H9 (cell line): ENCODE results near the gene CRABP1. TPM values are rescaled to one million over a fixed set of nuclear protein-coding genes. Genes with fewer than 3 reads are reported as not detected.
A peak's percentile ranks its signal among the peaks of the same experiment; 100 is the strongest.

ENCODE experiments used
- DNase-seq: peaks from one replicate; pipeline ENCODE4 v3.0.0-alpha.2; 2017
- H2AFZ ChIP-seq: one replicate; pipeline ENCODE4 v1.6.1; 2013; ENCODE audit warnings: mild to moderate bottlenecking, low read length, control low read depth, moderate library complexity
- H2AK5ac ChIP-seq: 2 replicates; pipeline ENCODE4 v1.6.1; 2013; ENCODE audit warnings: low read length, control low read depth, mixed read lengths; ENCODE audit not compliant: insufficient read length
- H2BK120ac ChIP-seq: one replicate; pipeline ENCODE4 v1.6.1; 2013; ENCODE audit warnings: low read depth, mild to moderate bottlenecking, low read length, control low read depth, inconsistent platforms; ENCODE audit not compliant: poor library complexity, severe bottlenecking
- H2BK12ac ChIP-seq: 2 replicates; pipeline ENCODE4 v1.6.1; 2013; ENCODE audit warnings: low read length, control low read depth, mixed read lengths, low read depth; ENCODE audit not compliant: insufficient read length
- H2BK15ac ChIP-seq: 2 replicates; pipeline ENCODE4 v1.6.1; 2013; ENCODE audit warnings: low read depth, low read length, control low read depth
- H2BK20ac ChIP-seq: one replicate; pipeline ENCODE4 v1.6.1; 2013; ENCODE audit warnings: low read depth, mild to moderate bottlenecking, low read length, control low read depth, inconsistent platforms; ENCODE audit not compliant: poor library complexity, severe bottlenecking
- H2BK5ac ChIP-seq: 2 replicates; pipeline ENCODE4 v1.6.1; 2013; ENCODE audit warnings: low read length, control low read depth, mixed read lengths; ENCODE audit not compliant: insufficient read length
- H3K14ac ChIP-seq: 2 replicates; pipeline ENCODE4 v1.6.1; 2013; ENCODE audit warnings: low read length, control low read depth; ENCODE audit not compliant: insufficient read depth
- H3K18ac ChIP-seq: 2 replicates; pipeline ENCODE4 v1.6.1; 2013; ENCODE audit warnings: low read depth, mild to moderate bottlenecking, mixed read lengths, low read length, control low read depth; ENCODE audit not compliant: insufficient read length
- H3K23ac ChIP-seq: 2 replicates; pipeline ENCODE4 v1.6.1; 2013; ENCODE audit warnings: low read length, control low read depth, mixed read lengths, low read depth; ENCODE audit not compliant: insufficient read length
- H3K23me2 ChIP-seq: 2 replicates; pipeline ENCODE4 v1.6.1; 2013; ENCODE audit warnings: low read depth, mild to moderate bottlenecking, mixed read lengths, low read length, control low read depth; ENCODE audit not compliant: insufficient read length, poor library complexity, severe bottlenecking
- H3K27ac ChIP-seq: 2 replicates; pipeline ENCODE4 v1.5.1; 2013; ENCODE audit warnings: low read length, control low read depth, mixed read lengths, low read depth; ENCODE audit not compliant: insufficient read length
- H3K27me3 ChIP-seq: 2 replicates; pipeline ENCODE4 v1.6.1; 2013; ENCODE audit warnings: low read length, control low read depth, inconsistent platforms; ENCODE audit not compliant: insufficient read depth
- H3K4ac ChIP-seq: 2 replicates; pipeline ENCODE4 v1.6.1; 2013; ENCODE audit warnings: low read depth, mild to moderate bottlenecking, control low read depth, inconsistent platforms, low read length, moderate library complexity
- H3K4me1 ChIP-seq: 2 replicates; pipeline ENCODE4 v1.6.1; 2013; ENCODE audit warnings: low read length, control low read depth, inconsistent platforms; ENCODE audit not compliant: insufficient read depth
- H3K4me2 ChIP-seq: 2 replicates; pipeline ENCODE4 v1.6.1; 2013; ENCODE audit warnings: low read length, control low read depth, mixed read lengths; ENCODE audit not compliant: insufficient read length, insufficient read depth
- H3K56ac ChIP-seq: 2 replicates; pipeline ENCODE4 v1.6.1; 2013; ENCODE audit warnings: low read depth, mild to moderate bottlenecking, mixed read lengths, low read length, control low read depth; ENCODE audit not compliant: insufficient read length
- H3K79me1 ChIP-seq: 2 replicates; pipeline ENCODE4 v1.6.1; 2013; ENCODE audit warnings: low read depth, mild to moderate bottlenecking, moderate library complexity, low read length, control low read depth, inconsistent platforms; ENCODE audit not compliant: insufficient read depth, poor library complexity, severe bottlenecking
- H3K79me2 ChIP-seq: 2 replicates; pipeline ENCODE4 v1.6.1; 2013; ENCODE audit warnings: low read length, control low read depth, inconsistent platforms; ENCODE audit not compliant: insufficient read depth
- H3K9ac ChIP-seq: 2 replicates; pipeline ENCODE4 v1.6.1; 2013; ENCODE audit warnings: low read length, control low read depth, mixed read lengths; ENCODE audit not compliant: insufficient read length; ENCODE audit errors: extremely low read depth
- H3K9me3 ChIP-seq: one replicate; pipeline ENCODE4 v1.6.1; 2013; ENCODE audit warnings: low read depth, low read length, inconsistent platforms; ENCODE audit not compliant: control insufficient read depth
- H3T11ph ChIP-seq: one replicate; pipeline ENCODE4 v1.6.1; 2013; ENCODE audit warnings: mild to moderate bottlenecking, low read length, control low read depth, inconsistent platforms
- H4K20me1 ChIP-seq: one replicate; pipeline ENCODE4 v1.6.1; 2013; ENCODE audit not compliant: control insufficient read depth, insufficient read length, insufficient read depth
- H4K5ac ChIP-seq: 2 replicates; pipeline ENCODE4 v1.6.1; 2013; ENCODE audit warnings: low read depth, mild to moderate bottlenecking, mixed read lengths, low read length, control low read depth; ENCODE audit not compliant: insufficient read length
- H4K8ac ChIP-seq: replicated peaks from 2 replicates; pipeline ENCODE4 v1.6.1; 2013; ENCODE audit warnings: low read length, control low read depth, mixed read lengths, low read depth; ENCODE audit not compliant: insufficient read length
- H4K91ac ChIP-seq: 2 replicates; pipeline ENCODE4 v1.6.1; 2013; ENCODE audit warnings: low read depth, mild to moderate bottlenecking, moderate library complexity, mixed read lengths, low read length, control low read depth; ENCODE audit not compliant: insufficient read length
- H3K27ac Mint-ChIP-seq, 3 experiments: 2 replicates in 2 of 3; 3 replicates in 1 of 3; pipeline ENCODE4 v1.8.0; 2020 to 2021; ENCODE audit warnings: mixed read lengths in 3 of 3, mild to moderate bottlenecking in 1 of 3, moderate library complexity in 1 of 3
- H3K27me3 Mint-ChIP-seq: 2 replicates; pipeline ENCODE4 v1.8.0; 2021; ENCODE audit warnings: low read depth, mild to moderate bottlenecking, moderate library complexity, mixed read lengths
- H3K36me3 Mint-ChIP-seq, 3 experiments: 2 replicates in 2 of 3; 3 replicates in 1 of 3; pipeline ENCODE4 v1.8.0; 2020 to 2021; ENCODE audit warnings: low read depth in 3 of 3, mixed read lengths in 3 of 3; ENCODE audit not compliant: insufficient read depth in 1 of 3
- H3K4me1 Mint-ChIP-seq, 2 experiments: 2 replicates each; pipeline ENCODE4 v1.8.0; 2020; ENCODE audit warnings: mixed read lengths in 2 of 2
- H3K4me3 Mint-ChIP-seq, 2 experiments: 2 replicates in 1 of 2; 3 replicates in 1 of 2; pipeline ENCODE4 v1.8.0; 2020 to 2021; ENCODE audit warnings: mild to moderate bottlenecking in 2 of 2, mixed read lengths in 2 of 2, moderate library complexity in 1 of 2
- H3K9me3 Mint-ChIP-seq, 2 experiments: 2 replicates in 1 of 2; 3 replicates in 1 of 2; pipeline ENCODE4 v1.8.0; 2020; ENCODE audit warnings: mild to moderate bottlenecking in 2 of 2, mixed read lengths in 2 of 2, moderate library complexity in 1 of 2
- CTCF ChIP-seq: fragments of 200-600 bp; sonication (generic); conservative IDR thresholded peaks from 3 replicates; pipeline ENCODE4 v1.8.0; 2021; ENCODE audit warnings: antibody characterized with exemption, mild to moderate bottlenecking
- WGBS: extraction: QIAGEN DNeasy Blood & Tissue Kit; methylation state at CpG from one replicate; pipeline ENCODE4 v1.1.7; 2013; ENCODE audit warnings: missing lambda C conversion rate, low lambda C conversion rate, mixed read lengths; ENCODE audit not compliant: insufficient read length; ENCODE audit errors: extremely low coverage; 5-methylcytosine and 5-hydroxymethylcytosine counted together
- total RNA-seq: library from RNA; stranded (reverse); gene quantifications from 2 replicates; pipeline ENCODE4 v1.2.1, GENCODE V29; 2021

CRABP1 gene
- total RNA-seq, 1 experiment from 2014 or later, result 93.1 TPM

DNA sequence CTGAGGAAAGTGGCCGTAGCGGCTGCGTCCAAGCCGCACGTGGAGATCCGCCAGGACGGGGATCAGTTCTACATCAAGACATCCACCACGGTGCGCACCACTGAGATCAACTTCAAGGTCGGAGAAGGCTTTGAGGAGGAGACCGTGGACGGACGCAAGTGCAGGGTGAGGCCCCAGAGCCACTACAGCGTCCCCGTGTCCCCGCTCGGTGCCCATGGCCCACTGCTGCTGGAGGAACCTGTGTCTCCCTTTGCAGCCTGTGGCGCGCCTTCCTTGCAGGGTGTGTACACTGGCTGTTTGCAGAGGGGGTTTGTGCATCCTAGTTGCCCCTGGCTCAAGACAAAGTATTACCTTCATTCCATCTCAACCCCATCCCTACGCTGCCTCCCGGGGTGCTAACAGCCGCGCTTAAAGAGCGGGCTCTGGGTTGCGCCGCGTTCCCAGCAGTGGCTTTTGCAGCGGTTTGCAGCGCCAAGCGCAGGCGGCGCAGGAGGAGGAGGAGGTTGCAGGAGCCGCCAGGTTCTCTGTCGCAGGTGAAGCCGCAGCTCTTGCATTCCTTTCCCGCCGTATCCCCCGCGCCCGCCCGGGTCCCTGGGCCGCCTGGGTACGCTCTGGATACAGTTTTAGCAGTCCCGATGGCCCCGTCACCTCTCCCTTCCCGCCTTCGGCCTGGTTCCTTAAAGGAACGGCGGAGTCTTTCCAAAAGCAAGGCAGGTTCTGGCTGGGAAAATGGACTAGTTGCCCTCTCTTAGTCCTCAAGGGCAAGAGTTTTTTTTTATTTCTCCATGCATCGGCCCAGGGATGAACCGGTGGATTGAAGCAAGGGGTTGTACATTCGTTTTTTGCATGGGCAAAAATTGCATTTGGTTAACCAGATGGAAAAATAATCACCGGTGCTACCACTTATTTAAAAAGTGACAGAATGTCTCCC, 1.2 kb downstream of the CRABP1 start:
- Histone ChIP-seq H3K79me1 (no peaks in the 10 kb centered on the region), H3K4me1 (peaks cover 3% of the 10 kb centered on the region), H3K4me2 (peak overlapping the region; percentile 65), H2BK20ac (no peak overlapping the region), H4K8ac (no peak overlapping the region), H4K91ac (no peak overlapping the region), H2AFZ (no peak overlapping the region), H3K56ac (no peak overlapping the region), H2BK120ac (no peak overlapping the region), H2BK15ac (no peak overlapping the region), H3T11ph (no peak overlapping the region), H3K9me3 (no peaks in the 10 kb centered on the region), H3K23ac (no peak overlapping the region), H3K23me2 (peaks cover 16% of the 10 kb centered on the region), H3K27me3 (peaks cover 7% of the 10 kb centered on the region), H3K27ac (no peak overlapping the region), H2BK5ac (no peak overlapping the region), H4K5ac (no peak overlapping the region), H3K14ac (no peak overlapping the region; the same call in 1 of the 2 replicates), H2BK12ac (no peak overlapping the region), H2AK5ac (no peak overlapping the region), H4K20me1 (no peaks in the 10 kb centered on the region), H3K79me2 (no peaks in the 10 kb centered on the region), H3K18ac (no peak overlapping the region), H3K9ac (peak overlapping the region; percentile 23), H3K4ac (no peak overlapping the region)
- DNase-seq, result peak; percentile 78
- peaks cover 52% of the 10 kb centered on the region for H3K27me3 Mint-ChIP-seq
- no peak overlapping the region; a peak in 1 of 7 replicates for H3K27ac Mint-ChIP-seq
- H3K4me3 Mint-ChIP-seq, result peak overlapping the region; percentile 68 to 87
- H3K36me3 Mint-ChIP-seq, result peaks cover 9 to 35% (median 27%) of the 10 kb centered on the region in 3 experiments
- no CpG with 5 or more reads among the region's 53 CpGs for WGBS
- no peak for TF ChIP-seq CTCF
- peaks cover 9 to 30% of the 10 kb centered on the region in 2 experiments for H3K4me1 Mint-ChIP-seq
- no peaks in the 10 kb centered on the region for H3K9me3 Mint-ChIP-seq
